Putamen (tissue), 1 donor: ENCODE measurements around the gene CLIP2.
A peak's percentile ranks its signal among the peaks of the same experiment; 100 is the strongest.
"Not testable (repeated sequence)": the region's sequence is repeated elsewhere in the genome, so short reads cannot be mapped to it uniquely, and the experiment has no call there.

ENCODE experiments used
- DNase-seq: peaks from one replicate; pipeline ENCODE4 v3.0.0-alpha.2; 2016; ENCODE audit warnings: low spot score

Gene CLIP2

GRCh38 chr7:74371381-74372341, 82.5 kb downstream of the CLIP2 start:
- peak; percentile 90 for DNase-seq

DNA sequence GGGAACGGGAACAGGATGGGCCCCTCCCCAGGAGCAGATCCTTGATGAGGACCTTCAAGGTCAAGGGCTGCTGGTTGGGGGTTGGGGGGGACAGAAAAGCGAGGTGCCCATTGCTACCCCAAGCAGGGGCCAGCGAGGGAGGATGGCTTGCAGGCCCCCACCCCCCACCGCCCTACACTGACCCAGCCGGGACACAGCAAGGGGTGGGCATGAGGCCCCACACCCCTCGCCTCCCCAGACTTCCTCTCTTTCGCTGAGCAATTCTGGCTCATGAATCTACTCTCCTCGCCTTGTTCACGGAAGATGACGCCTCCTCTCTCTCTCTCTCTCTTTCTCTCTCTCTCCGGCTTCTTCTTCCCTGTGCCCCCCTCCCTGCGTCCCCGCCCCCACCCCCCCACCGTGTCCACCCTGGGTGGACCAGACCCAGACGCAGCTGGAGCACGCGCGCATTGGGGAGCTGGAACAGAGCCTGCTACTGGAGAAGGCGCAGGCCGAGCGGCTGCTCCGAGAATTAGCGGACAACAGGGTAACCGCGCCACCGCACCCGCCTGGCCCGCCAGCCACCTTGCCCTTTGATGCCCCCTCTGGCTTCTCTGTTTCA, 83.4 kb downstream of the CLIP2 start:
- peak; percentile 77 for DNase-seq

DNA sequence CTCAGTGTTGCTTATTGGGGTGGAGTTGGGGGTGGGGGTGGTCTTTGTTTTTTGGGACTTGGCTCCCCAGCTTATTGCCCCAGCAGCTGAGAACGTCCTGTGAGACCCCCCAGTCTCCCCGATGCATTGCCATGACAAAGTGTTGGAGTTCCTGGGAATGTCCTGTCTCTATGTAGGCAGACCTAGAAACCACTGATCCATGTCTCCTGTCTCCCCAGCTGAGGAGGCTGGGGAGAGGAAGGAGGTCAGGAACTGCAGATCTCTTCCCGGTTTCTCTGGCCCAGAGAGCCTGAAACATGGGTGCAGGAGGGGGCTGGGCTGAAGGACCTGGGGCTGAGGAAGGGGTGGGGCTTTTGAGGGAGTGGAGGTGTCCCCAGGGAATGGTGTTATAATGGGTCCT, 84.3 kb downstream of the CLIP2 start:
- DNase-seq = no peak

DNA sequence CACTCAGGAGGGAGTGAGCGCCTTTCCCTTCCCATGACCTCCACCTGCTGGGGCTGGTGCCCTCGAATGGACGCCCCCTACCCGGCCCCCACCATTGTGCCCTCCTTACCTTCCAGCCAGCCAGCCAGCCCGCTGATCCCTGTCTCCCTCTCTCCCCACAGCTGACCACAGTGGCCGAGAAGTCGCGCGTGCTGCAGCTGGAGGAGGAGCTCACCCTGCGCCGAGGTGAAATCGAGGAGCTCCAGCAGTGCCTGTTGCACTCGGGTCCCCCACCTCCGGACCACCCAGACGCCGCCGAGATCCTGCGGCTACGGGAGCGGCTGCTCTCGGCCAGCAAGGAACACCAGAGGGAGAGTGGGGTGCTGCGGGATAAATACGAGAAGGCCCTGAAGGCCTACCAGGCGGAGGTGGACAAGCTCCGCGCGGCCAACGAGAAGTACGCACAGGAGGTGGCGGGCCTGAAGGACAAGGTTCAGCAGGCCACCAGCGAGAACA, 86.6 kb downstream of the CLIP2 start:
- no peak for DNase-seq

- DNase-seq = no peak
Measured at GRCh38 chr7:74376256-74377036, 87.2 kb downstream of the CLIP2 start.

- DNase-seq = peak; percentile 88
Measured at GRCh38 chr7:74379938-74380337, 90.7 kb downstream of the CLIP2 start.

- DNase-seq = no peak
Measured at GRCh38 chr7:74380720-74381119, 91.5 kb downstream of the CLIP2 start.

GRCh38 chr7:74384086-74384485, 94.9 kb downstream of the CLIP2 start:
- not testable (repeated sequence) for DNase-seq

GRCh38 chr7:74384854-74385253, 95.6 kb downstream of the CLIP2 start:
- DNase-seq = not testable (repeated sequence)

GRCh38 chr7:74387606-74388005, 98.4 kb downstream of the CLIP2 start:
- no peak for DNase-seq

DNA sequence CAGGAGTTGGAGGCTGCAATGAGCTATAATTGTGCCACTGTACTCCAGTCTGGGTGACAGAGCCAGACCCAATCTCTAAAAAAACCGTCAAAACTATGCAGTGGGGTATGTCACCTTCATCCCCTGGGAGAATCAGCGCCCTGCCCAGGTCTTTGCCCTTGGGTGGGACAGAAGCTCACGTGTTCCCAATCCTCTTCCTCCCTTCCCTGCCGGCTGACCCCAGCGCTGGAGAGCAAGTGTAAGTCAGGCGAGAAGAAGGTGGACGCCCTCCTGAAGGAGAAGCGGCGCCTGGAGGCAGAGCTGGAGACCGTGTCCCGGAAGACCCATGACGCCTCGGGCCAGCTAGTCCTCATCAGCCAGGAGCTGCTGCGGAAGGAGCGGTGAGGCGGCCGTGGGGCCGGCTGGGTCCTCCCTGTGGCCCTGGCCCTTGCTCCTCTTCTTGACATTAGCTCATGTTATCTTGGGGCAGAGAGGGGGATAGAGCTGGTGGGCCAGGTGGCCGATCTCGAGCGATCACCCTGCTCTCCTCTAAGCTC, 99.7 kb downstream of the CLIP2 start:
- no peak for DNase-seq

- not testable (repeated sequence) for DNase-seq
Measured at GRCh38 chr7:74393722-74394121, 104.5 kb downstream of the CLIP2 start.

- not testable (repeated sequence) for DNase-seq
Measured at GRCh38 chr7:74394601-74395000, 105.4 kb downstream of the CLIP2 start.

GRCh38 chr7:74395745-74396311, 106.6 kb downstream of the CLIP2 start:
- DNase-seq = no peak

DNA sequence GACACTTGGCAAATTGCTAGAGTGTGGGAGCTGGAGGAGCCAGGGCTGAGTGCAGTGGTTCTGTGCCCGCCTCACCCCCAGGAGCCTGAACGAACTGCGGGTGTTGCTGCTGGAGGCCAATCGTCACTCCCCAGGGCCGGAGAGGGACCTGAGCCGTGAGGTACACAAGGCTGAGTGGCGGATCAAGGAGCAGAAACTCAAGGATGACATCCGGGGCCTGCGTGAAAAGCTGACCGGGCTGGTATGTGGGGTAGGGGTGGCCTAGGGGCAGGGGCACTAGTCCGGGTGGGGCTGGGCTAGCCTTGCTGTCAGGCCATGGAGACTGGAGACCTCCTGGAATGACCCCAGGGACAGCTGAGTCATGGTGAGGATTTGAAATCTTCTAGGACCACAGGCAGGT, 107.8 kb downstream of the CLIP2 start:
- DNase-seq = no peak

- DNase-seq = no peak
Measured at GRCh38 chr7:74398426-74398825, 109.2 kb downstream of the CLIP2 start.

GRCh38 chr7:74399006-74399405, 109.8 kb downstream of the CLIP2 start:
- DNase-seq = no peak

GRCh38 chr7:74400420-74401136, 111.4 kb downstream of the CLIP2 start:
- no peak for DNase-seq

DNA sequence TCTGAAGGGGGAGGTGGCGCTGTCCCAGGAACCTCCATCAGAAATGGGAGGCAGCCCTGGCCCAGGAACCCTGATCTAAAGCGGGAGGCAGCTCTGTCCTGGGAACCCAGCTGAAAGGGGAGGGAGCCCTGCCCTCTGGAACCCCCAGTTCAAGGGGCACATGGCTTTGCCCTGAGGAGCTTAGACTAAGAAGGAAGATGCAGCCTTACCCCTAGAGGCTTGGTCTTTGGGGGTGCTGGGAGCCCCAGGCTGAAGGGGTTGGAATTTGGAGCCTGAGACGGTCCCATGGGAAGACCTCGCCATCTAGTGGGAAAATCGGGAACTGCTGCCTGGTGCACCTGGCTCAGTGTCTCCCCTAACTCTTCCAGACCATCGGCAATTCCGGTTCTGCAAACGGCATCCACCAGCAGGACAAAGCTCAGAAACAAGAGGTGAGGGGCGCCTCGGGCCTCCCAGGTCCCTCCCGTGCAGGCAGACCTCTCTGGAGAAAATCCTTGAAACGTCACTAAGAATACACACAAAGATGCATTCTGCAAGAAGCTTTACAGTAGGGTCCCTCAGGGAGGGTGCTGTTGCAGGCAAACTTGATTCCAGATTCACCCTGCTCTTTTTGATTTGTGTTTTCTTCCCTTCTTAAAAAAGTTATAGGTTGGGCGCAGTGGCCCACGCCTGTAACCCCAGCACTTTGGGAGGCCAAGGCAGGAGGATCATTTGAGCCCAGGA, 112.1 kb downstream of the CLIP2 start:
- peak; percentile 48 for DNase-seq

- DNase-seq = not testable (repeated sequence)
Measured at GRCh38 chr7:74402668-74403067, 113.5 kb downstream of the CLIP2 start.
